OCI-LY1 (cell line): ENCODE data around the gene DNAH14.
"Not testable (repeated sequence)": the region's sequence is repeated elsewhere in the genome, so short reads cannot be mapped to it uniquely, and the experiment has no call there.

Experiments
- CTCF ChIP-seq: fragments of 200-600 bp; sonication (generic), shearing (Covaris generic); IDR thresholded peaks from 2 replicates; pipeline ENCODE4 v1.5.1; 2017; ENCODE audit warnings: mild to moderate bottlenecking, antibody characterized with exemption, low read length, moderate library complexity, mixed read lengths
- EZH2 ChIP-seq: fragments of 200-600 bp; sonication (generic), shearing (Covaris generic); IDR thresholded peaks from 2 replicates; pipeline ENCODE4 v1.8.0; 2017; ENCODE audit warnings: borderline replicate concordance, mixed run types, mild to moderate bottlenecking, antibody characterized with exemption, low read length, moderate library complexity, mixed read lengths

- not testable (repeated sequence) for TF ChIP-seq CTCF, EZH2
Observed at GRCh38 chr1:225229429-225229828, 300.0 kb downstream of the DNAH14 start.
